HEK293 (cell line): ENCODE measurements around the gene EID3.

ENCODE experiments used
- CTCF ChIA-PET: fragments of 350-600 bp; formaldehyde crosslinking; extraction: SDS; loops from one replicate; lab custom pipeline; 2021; ENCODE audit warnings: antibody characterized with exemption; lab: Yijun Ruan, JAX
- POLR2A ChIA-PET: fragments of 300-600 bp; formaldehyde crosslinking; extraction: SDS; loops from one replicate; lab custom pipeline; 2020; ENCODE audit warnings: antibody characterized with exemption, inconsistent platforms; lab: Yijun Ruan, JAX
- H3K27ac ChIP-seq: fragments of 200-500 bp; sonication (Bioruptor generic); 2 replicates; pipeline ENCODE4 v1.5.1; 2014; ENCODE audit warnings: low read depth, low read length, control low read depth, inconsistent platforms; ENCODE audit errors: extremely low read depth
- H3K36me3 ChIP-seq, 2 experiments: fragments of 200-500 bp in 1 of 2; sonication (Bioruptor generic) in 1 of 2; 1 replicate in 1 of 2; 2 replicates in 1 of 2; pipeline ENCODE4 v1.5.1; 2014 to 2017; ENCODE audit warnings: inconsistent platforms in 2 of 2, low read length in 2 of 2; ENCODE audit not compliant: control insufficient read depth in 2 of 2, insufficient read depth in 1 of 2
- H3K4me1 ChIP-seq: fragments of 200-500 bp; sonication (Bioruptor generic); 2 replicates; pipeline ENCODE4 v1.5.1; 2014; ENCODE audit warnings: mild to moderate bottlenecking, low read length, inconsistent platforms; ENCODE audit not compliant: control insufficient read depth, insufficient read depth
- H3K4me3 ChIP-seq: 2 replicates; pipeline ENCODE4 v1.5.1; 2011; ENCODE audit warnings: low read depth, mild to moderate bottlenecking, control low read depth, low read length, moderate library complexity
- H3K9me3 ChIP-seq: fragments of 200-500 bp; sonication (Bioruptor generic); 2 replicates; pipeline ENCODE4 v1.5.1; 2014; ENCODE audit warnings: low read depth, low read length, inconsistent platforms; ENCODE audit not compliant: control insufficient read depth, insufficient read depth
- KLF10 ChIP-seq: fragments of 450-650 bp; IDR thresholded peaks from 2 replicates; pipeline ENCODE4 v1.5.1; 2018; ENCODE audit warnings: missing biosample characterization, mild to moderate bottlenecking, missing genetic modification characterization
- KLF17 ChIP-seq: fragments of 450-650 bp; formaldehyde crosslinking; IDR thresholded peaks from 2 replicates; pipeline ENCODE4 v1.5.1; 2016; ENCODE audit warnings: missing biosample characterization, missing genetic modification characterization
- PBX3 ChIP-seq: sonication (generic); formaldehyde crosslinking; IDR thresholded peaks from 2 replicates; pipeline ENCODE4 v1.8.1; 2022; ENCODE audit warnings: mild to moderate bottlenecking, moderate library complexity, missing genetic modification reagents
- SP7 ChIP-seq: fragments of 450-650 bp; formaldehyde crosslinking; IDR thresholded peaks from 2 replicates; pipeline ENCODE4 v1.5.1; 2016; ENCODE audit warnings: missing biosample characterization, missing genetic modification characterization
- WT1 ChIP-seq: fragments of 450-650 bp; formaldehyde crosslinking; IDR thresholded peaks from 2 replicates; pipeline ENCODE4 v1.5.1; 2016; ENCODE audit warnings: missing biosample characterization, missing genetic modification characterization
- ZBTB11 ChIP-seq: fragments of 450-650 bp; formaldehyde crosslinking; conservative IDR thresholded peaks from 2 replicates; pipeline ENCODE4 v1.5.1; 2016; ENCODE audit warnings: low read depth, missing biosample characterization, missing genetic modification characterization
- ZNF202 ChIP-seq: fragments of 450-650 bp; formaldehyde crosslinking; IDR thresholded peaks from 2 replicates; pipeline ENCODE4 v1.5.1; 2016; ENCODE audit warnings: missing biosample characterization, missing genetic modification characterization, borderline replicate concordance
- ZNF529 ChIP-seq: fragments of 450-650 bp; formaldehyde crosslinking; IDR thresholded peaks from 2 replicates; pipeline ENCODE4 v1.5.1; 2017; ENCODE audit warnings: missing genetic modification characterization, missing biosample characterization; ENCODE audit not compliant: insufficient replicate concordance
- ZNF571 ChIP-seq: fragments of 450-650 bp; formaldehyde crosslinking; IDR thresholded peaks from 2 replicates; pipeline ENCODE4 v1.5.0; 2017; ENCODE audit warnings: missing biosample characterization, missing genetic modification characterization
- ZNF626 ChIP-seq: fragments of 450-650 bp; sonication (Bioruptor Pico); formaldehyde crosslinking; IDR thresholded peaks from 2 replicates; pipeline ENCODE4 v1.5.1; 2018; ENCODE audit warnings: missing biosample characterization, missing genetic modification characterization, inconsistent platforms
- ZNF677 ChIP-seq: fragments of 450-650 bp; IDR thresholded peaks from 2 replicates; pipeline ENCODE4 v1.5.0; 2018; ENCODE audit warnings: missing biosample characterization, mild to moderate bottlenecking, missing genetic modification characterization, moderate library complexity
- ZNF707 ChIP-seq: fragments of 450-650 bp; formaldehyde crosslinking; IDR thresholded peaks from 2 replicates; pipeline ENCODE4 v1.5.1; 2016; ENCODE audit warnings: missing biosample characterization, missing genetic modification characterization
- ZSCAN23 ChIP-seq: fragments of 450-650 bp; formaldehyde crosslinking; IDR thresholded peaks from 2 replicates; pipeline ENCODE4 v1.5.1; 2016; ENCODE audit warnings: missing biosample characterization, missing genetic modification characterization
- TF ChIP-seq, protein P1 (sequence below): fragments of 450-650 bp; formaldehyde crosslinking; IDR thresholded peaks from 2 replicates; pipeline ENCODE4 v1.5.1; 2017; ENCODE audit warnings: missing biosample characterization, missing genetic modification characterization
- TF ChIP-seq, protein P2 (sequence below): fragments of 450-650 bp; formaldehyde crosslinking; IDR thresholded peaks from 2 replicates; pipeline ENCODE4 v1.5.1; 2016; ENCODE audit warnings: missing biosample characterization, missing genetic modification characterization

The EID3 gene

GRCh38 chr12:104288635-104289274 is 14.8 kb upstream of the EID3 start (continued):
- TF ChIP-seq ZNF626 (tag by site-specific recombination) (no peak), KLF10 (tag by site-specific recombination) (peak; percentile 69; the same call in 1 of the 2 replicates), ZNF529 (tag by site-specific recombination) (no peak), ZBTB11 (tag by site-specific recombination) (peak; percentile 89), WT1 (peak; percentile 78)

- ChIA-PET POLR2A (interaction anchor here (0.6 kb wide), 1 partner anchor 78 kb away, joined by 3 read pairs; no protein-coding TSS in a partner anchor), CTCF (interaction anchor here (0.6 to 0.7 kb wide), 2 partner anchors 159 to 654 kb away, joined by 5 to 7 read pairs; no protein-coding TSS in a partner anchor)
- Histone ChIP-seq H3K27ac (no peak overlapping the region), H3K9me3 (no peaks in the 10 kb centered on the region), H3K4me3 (no peak overlapping the region), H3K36me3 (peaks cover 9 to 38% of the 10 kb centered on the region in 2 experiments; a peak in 2 of 3 replicates), H3K4me1 (peaks cover 7% of the 10 kb centered on the region; the same call in 1 of the 2 replicates)
- TF ChIP-seq ZNF571 (tag by site-specific recombination) (no peak), SP7 (no peak), ZSCAN23 (no peak), ZNF707 (no peak), KLF17 (no peak), ZNF202 (tag by site-specific recombination) (no peak), PBX3 (CRISPR knock-in tag) (no peak), ZNF677 (tag by site-specific recombination) (no peak)
- TF ChIP-seq, protein P1, sequence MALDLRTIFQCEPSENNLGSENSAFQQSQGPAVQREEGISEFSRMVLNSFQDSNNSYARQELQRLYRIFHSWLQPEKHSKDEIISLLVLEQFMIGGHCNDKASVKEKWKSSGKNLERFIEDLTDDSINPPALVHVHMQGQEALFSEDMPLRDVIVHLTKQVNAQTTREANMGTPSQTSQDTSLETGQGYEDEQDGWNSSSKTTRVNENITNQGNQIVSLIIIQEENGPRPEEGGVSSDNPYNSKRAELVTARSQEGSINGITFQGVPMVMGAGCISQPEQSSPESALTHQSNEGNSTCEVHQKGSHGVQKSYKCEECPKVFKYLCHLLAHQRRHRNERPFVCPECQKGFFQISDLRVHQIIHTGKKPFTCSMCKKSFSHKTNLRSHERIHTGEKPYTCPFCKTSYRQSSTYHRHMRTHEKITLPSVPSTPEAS (tag by site-specific recombination): no peak
- TF ChIP-seq, protein P2, sequence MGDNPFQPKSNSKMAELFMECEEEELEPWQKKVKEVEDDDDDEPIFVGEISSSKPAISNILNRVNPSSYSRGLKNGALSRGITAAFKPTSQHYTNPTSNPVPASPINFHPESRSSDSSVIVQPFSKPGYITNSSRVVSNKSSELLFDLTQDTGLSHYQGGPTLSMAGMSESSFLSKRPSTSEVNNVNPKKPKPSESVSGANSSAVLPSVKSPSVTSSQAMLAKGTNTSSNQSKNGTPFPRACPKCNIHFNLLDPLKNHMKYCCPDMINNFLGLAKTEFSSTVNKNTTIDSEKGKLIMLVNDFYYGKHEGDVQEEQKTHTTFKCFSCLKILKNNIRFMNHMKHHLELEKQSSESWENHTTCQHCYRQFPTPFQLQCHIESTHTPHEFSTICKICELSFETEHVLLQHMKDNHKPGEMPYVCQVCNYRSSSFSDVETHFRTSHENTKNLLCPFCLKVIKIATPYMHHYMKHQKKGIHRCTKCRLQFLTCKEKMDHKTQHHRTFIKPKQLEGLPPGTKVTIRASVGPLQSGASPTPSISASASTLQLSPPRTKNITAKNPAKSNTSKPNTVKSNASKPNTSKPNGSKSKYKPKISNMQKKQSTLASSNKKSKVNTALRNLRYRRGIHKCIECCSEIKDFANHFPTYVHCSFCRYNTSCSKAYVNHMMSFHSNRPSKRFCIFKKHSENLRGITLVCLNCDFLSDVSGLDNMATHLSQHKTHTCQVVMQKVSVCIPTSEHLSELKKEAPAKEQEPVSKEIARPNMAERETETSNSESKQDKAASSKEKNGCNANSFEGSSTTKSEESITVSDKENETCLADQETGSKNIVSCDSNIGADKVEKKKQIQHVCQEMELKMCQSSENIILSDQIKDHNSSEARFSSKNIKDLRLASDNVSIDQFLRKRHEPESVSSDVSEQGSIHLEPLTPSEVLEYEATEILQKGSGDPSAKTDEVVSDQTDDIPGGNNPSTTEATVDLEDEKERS (tag by site-specific recombination): no peak
Observed at GRCh38 chr12:104290320-104290719, 13.2 kb upstream of the EID3 start.
